ENCODE measurements around the gene DPPA3.
"Not testable (repeated sequence)": the region's sequence is repeated elsewhere in the genome, so short reads cannot be mapped to it uniquely, and the experiment has no call there.

DPPA3 gene

DNA sequence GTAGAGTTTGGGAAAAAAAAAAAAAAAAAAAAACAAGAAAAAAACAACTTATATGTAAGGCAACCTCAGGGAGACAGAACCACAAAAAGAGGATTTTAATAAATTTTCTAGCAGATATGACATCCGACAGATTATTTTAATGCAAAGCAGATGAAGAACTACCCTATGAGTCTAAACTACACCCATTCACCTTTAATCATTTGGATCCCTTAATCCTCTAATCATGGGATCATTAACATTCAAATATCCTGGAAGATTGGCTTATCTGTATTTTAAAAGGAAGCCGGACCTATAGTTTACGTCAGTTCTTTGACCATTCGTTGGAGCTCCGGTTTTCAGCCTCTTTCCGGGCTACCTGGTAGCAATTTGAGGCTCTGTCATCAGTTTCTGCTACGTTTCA lies at the start of gene DPPA3:
Gene DPPA3 (plus strand): TSS at position 301 of the 400 bp plus-strand sequence. CDS start 138 bp downstream, outside the sequence.
- no peak for DNase-seq (ENCODE audit: low spot score)

DNA sequence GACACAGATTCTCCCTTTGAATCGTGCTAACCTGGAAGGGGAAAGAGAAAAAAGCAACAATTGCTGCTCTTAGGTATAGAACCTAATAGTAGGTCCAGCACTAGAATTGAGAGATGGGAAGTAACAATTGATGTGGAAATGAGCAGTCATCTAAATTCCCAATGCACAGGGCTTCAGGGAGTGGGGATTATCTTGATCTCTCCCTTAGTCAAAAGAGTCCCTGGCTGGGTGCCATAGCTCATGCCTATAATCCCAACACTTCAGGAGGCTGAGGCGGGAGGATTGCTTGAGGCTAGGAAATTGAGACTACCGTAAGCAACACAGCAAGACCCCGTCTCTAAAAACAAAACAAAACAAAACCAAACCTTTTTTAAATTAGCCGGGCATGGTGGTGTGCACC lies 49.5 kb upstream of the DPPA3 start:
- no peak for DNase-seq (ENCODE audit: low spot score)

DNA sequence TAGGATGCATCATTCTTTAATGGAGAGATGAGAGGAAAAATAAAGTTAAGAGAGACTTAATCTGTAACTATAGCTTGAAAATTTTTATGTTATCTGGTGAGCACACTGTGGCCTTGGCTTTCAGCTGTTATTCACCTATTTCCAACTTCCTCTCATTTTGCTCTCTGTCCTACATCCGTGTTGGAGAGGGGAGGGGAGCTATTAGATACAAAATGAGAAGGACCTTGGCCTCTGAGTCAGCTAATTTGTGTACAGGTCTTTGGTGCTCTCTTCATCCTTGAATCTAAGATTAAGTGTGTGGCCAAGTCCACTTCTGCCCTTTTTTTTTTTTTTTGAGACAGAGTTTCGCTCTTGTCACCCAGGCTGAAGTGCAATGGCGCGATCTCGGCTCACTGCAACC lies 44.6 kb upstream of the DPPA3 start:
- DNase-seq (ENCODE audit: low spot score): no peak

DNA sequence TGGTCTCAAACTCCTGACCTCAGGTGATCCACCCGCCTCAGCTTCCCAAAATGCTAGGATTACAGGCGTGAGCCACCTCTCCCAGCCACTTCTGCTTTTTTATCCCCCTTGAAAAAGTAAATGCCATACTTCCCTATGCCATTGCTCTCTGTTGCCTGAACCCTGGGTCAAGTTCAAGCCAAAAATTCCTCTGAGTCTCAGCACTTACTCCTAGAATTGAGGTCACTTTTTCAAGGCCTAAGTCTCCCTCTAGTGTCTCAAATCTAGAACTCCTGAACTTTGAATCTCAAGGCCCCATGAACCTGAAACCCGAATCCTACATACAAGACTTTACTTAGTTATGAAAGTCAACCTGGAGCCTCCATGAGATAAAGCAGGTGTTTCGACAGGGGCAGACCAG lies 44.1 kb upstream of the DPPA3 start:
- DNase-seq (ENCODE audit: low spot score): peak; percentile 58

DNA sequence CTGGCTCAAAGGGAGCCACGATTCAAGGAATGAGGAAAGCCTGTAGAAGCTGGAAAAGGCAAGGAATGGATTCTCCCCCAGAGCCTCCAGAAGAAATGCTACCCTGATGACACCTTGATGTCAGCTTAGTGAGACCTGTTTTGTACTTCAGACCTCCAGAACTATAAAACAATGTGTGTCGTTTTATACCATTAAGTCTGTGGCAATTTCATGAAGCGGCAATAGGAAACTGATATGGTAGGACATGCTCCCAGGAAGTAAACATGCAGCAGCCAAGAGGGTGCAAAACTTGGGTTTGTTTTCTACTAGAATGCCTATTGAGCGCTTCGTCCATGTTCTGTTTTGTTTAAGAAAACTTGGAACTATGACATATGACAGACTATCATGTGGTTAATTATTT lies 43.1 kb upstream of the DPPA3 start:
- DNase-seq (ENCODE audit: low spot score): no peak

DNA sequence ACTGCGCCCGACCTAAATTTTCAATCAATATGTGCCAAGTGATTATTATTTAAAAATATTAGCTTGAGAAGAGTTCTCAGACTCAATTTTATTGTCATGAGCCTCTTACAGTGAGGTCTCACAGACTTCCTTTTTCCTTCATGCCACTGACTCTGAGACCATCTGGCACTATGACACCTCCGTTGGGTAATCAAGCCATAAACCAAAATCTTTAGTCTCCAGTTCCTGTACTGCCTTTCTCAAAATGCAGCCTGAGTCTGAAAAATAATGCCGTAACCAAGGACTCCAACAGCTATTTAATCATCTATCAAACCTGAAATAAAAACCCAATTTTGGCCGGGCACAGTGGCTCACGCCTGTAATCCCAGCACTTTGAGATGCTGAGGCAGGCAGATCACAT lies 35.8 kb upstream of the DPPA3 start:
- DNase-seq (ENCODE audit: low spot score): not testable (repeated sequence)

DNA sequence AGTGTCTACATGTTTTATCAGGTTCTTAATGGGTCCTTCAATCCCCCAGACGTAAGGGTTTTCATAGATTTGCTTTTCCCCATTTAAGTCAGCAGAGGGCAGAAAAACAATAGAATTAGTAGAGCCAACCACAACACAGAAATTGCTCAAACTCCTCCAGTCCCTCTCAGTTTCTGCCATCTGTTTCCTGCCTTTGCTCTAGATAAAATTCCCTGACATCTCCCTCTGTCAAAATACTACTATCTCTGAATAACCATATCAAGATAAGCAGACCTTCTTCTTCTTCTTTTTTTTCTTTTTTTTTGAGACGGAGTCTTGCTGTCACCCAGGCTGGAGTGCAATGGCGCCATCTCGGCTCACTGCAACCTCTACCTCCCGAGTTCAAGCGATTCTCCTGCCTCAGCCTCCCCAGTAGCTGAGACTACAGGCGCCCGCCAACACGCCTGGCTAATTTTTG lies 33.8 kb upstream of the DPPA3 start:
- peak; percentile 74 for DNase-seq (ENCODE audit: low spot score)

DNA sequence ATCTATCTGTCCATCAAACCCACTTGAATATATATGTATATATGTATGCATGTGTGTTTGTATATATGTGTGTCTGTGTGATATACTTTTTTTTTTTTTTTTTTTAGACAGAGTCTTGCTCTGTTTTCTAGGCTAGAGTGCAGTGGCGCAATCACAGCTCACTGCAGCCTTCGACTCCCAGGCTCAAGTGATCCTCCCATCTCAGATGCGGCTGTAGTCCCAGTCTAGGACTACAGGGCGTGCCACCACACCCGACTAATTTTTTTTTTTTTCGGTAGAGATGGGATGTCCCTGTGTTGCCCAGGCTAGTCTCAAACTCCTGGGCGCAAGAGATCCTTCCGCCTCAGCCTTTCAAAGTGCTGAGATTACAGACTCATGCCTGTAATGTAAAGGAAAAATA lies 32.5 kb upstream of the DPPA3 start:
- no peak for DNase-seq (ENCODE audit: low spot score)

DNA sequence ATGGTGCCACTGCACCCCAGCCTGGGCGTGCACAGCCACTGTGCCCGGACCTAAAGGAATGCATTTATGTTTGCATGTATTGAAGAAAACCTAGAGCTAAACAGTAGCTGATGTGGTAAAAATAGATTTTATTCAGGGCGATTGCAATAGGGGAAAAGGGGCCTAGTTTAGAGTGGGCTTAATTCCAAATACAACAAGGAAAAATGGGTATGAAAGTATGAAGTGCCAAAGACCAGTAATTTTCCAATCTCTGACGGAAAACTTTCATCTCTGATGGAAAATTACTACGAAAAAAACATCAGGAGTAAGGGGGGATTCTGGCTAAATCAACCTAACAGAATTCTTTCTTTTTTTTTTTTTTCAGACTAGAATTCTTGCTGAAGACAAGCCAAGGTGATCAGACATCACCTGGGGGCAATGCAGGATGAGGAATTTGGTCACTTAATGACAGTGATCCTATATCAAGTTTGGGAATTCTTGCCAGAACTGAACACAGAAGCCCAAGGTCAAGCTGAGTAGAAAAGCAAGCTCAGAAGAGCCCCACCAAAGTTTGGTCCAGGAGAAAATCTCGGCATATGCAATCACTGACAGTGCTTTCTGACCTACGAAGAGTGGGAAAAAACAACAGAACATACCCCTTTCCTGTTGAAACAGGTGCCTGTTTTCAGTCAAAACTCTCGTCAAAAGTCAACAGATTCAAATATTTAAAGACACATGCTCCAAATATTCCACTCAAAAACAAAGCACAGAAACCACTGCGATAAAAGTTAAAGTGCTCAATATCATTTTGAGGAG lies 31.8 kb upstream of the DPPA3 start:
- no peak for DNase-seq (ENCODE audit: low spot score)

DNA sequence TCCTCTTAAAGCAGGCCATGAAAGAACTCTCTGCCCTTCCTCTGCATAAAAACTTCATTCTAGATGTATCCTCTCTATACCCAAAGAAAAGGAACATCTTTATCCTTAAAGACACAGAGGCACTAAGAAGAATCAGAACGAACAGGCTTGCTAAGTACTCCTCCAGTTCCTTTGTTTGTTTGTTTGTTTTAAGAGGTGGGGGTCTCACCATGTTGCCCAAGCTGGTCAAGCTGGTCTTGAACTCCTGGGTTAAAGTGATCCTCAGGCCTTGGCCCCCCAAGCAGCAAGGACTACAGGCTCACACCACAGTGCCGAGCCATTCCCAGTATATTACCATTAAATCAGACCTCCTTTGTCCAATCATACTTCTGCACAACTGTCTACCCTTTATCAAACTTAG lies 29.7 kb upstream of the DPPA3 start:
- no peak for DNase-seq (ENCODE audit: low spot score)

DNA sequence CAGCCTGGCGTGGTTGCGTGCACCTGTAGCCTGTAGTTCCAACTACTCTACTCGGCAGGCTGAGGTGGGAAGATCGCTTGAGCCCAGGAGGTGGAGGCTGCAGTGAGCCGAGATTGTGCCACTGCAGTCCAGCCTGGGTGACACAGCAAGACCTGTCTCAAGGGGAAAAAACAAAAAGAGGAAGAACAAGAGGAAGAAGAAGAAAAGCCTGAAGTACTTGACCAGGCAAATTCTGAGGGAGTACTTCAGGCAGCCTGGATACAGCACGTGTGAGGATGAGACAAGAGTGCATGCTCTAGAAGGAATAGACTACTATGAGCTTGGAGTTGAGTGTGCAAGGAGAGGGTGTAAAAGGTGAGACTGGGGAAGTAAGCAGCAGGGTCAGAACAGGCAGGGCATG lies 17.4 kb upstream of the DPPA3 start:
- no peak for DNase-seq (ENCODE audit: low spot score)

DNA sequence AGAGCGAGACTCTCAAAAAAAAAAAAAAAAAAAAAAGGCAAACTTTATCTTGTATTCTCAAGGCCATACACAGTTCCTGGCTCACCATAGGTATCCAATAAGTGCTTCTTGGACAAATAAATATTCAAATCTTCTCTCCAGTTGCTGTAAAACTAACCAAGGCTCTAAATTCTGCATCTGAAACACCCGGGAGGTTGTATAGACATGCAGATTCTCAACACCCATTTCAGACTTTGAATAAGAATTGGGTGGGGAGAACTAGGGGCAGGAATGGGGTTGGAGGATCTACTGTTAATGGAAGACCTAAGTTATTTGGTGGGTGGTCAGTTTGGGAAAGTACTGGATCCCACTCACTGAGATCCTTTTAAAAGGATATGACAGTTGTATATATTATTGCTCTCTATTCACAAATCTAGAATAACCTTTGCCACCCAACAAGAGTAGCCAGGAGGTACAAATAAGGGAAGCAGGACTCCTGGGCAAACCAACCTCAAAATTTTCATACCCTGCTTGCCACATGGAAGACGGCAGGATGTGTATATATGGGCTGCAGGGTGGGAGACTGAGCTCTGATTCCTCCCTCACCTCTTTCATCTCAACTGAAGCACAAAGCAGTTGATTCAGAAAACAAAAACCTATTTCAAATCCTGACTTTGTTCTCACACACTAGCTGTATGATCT lies 16.5 kb upstream of the DPPA3 start:
- no peak for DNase-seq (ENCODE audit: low spot score)

DNA sequence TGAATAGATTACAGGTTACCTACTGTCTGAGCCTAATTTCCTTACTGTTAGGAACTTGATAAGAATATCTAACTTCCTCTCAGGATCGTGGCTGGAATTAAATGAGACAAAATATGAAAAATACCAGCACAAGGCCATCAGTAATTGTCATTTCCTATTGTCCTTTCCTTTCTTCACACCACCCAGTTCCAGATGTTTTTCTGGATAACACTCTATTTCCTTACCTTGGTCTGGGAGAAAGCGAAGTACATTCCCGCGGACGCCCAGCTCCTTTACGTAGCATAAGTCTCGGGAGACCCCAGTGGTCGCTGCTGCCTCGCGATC lies 16.0 kb upstream of the DPPA3 start:
- DNase-seq (ENCODE audit: low spot score): no peak

DNA sequence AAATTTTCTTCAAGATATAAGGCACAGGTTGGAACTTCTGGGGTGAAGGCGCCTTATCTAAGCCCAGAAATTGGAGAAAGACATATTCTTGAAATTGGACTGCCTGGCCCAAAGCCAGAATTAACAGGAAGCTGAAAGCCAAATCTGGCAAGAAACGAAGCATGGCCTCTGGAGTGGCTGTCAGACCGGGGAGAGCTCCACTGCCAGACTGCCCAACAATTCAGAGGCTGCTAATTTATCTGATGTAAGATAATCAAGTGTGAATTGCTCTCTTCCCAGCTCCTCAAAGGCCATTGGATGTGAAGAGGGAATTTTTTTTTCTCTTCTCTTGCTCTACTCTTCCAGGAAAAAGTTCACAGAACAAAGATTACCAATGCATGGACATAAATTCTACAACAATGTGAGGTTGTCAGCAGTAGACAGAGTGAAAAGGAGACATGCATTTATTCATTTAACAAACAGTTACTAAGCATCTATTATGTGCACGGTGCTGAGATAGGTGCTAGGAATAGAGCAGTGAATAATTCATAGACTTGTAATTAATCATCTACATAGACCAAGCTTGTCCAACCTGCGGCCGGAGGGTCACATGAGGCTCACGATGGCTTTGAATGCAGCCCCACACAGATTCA lies 15.6 kb upstream of the DPPA3 start, which contains the start of gene GDF3:
Gene GDF3 (minus strand): TSS at position 210 of the 632 bp plus-strand sequence. CDS start 47 bp downstream, at position 163.
- peak; percentile 25 for DNase-seq (ENCODE audit: low spot score)

DNA sequence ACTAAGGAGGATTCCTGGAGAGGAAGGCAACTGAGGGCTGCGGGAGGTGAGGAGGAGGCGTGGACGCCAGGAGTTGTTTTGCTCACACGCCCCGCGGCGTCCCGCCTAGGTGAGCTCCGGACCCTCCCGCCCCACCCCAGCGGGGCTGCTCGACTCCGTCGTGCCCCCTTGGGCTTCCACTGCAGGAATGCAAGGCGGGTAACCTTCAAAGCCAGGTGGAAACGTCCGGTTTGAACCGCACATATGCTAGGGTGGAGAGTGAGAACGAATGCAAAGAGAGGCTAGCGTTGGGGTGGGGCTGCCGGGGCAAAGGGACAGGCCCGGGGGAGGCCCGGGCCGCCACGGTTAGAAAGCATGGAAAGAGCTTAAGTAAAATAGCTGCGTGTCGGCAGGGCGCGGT lies 5.4 kb upstream of the DPPA3 start:
- no peak for DNase-seq (ENCODE audit: low spot score)

DNA sequence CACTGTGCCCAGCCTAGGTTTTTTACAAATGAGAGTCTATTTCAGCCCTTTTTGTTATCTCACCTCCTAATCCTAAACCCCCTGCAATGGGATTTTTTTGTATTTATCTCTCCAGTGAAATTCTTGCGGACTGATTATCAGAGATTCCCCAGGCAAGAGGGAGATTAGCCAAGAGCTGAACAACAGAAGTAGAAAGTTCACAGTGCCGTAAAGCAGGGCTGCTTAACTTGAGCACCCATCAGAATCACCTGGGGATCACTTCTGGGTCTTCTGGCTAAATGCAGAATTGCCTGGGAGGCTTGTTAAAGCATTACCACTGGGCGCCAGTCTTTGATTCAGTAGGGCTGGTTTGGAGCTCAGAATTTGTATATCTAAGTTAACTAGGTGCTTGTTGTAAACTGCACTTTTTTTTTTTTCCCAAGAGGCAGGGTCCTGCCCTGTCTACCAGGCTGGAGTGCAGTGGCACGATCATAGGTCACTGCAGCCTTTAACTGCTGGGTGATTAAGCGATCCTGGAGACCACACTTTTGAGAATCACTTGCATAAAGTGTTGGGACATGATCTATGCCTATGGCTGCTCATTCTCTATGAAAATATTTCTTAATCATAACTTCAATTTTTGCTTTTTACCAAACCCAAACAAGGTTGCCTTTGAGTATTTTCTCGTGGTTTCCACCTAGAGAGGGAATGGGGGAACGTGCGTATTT lies 1.1 kb upstream of the DPPA3 start:
- DNase-seq (ENCODE audit: low spot score): no peak

DNA sequence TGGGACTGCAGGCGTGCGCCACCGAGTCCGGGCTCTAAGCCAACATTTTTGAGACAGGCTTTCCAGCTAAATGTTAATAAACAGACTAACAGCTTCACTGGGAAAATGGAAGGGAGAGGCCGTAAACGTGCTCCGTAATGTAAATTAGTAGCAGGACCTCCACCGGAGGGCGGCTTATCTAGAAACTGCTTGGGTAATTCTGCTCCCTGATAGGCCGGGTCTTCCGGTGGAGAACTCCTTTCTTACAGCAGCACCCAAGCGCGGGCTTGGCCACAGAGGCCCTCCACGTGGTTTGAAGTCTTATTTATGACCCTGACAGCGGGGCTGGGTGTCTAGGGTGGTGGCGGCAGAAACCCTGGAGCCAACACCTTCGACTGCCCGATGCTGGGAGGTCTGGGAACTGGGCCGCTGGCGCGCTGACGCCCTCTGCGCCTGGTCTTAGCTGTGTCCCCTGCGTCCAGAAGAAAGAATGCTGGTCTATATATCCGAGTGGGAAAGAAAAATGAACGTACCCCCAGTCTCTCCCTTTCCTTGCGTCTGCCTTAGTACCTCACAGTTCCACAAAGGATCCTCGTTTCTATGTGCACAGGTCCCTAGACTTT lies 1.7 kb downstream of the DPPA3 start:
- DNase-seq (ENCODE audit: low spot score): no peak

DNA sequence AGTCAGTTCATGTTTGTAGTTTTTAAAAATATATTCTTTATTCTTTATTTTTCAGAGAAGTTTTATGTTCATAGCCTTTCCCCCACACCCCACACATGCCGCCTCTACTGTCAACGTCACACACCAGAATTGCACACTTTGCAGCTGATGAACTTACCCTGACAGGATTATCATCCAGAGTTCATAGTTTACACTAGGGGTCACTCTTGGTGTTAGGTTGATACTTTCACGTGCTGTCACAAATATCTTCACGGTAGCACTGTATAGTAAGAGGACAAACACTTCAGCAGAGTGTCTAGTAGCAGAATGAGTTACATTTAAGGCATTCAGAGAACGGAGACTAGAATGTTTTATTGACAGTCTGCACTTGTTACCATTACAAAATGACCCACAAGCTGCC lies 5.1 kb downstream of the DPPA3 start:
- DNase-seq (ENCODE audit: low spot score): peak; percentile 18

DNA sequence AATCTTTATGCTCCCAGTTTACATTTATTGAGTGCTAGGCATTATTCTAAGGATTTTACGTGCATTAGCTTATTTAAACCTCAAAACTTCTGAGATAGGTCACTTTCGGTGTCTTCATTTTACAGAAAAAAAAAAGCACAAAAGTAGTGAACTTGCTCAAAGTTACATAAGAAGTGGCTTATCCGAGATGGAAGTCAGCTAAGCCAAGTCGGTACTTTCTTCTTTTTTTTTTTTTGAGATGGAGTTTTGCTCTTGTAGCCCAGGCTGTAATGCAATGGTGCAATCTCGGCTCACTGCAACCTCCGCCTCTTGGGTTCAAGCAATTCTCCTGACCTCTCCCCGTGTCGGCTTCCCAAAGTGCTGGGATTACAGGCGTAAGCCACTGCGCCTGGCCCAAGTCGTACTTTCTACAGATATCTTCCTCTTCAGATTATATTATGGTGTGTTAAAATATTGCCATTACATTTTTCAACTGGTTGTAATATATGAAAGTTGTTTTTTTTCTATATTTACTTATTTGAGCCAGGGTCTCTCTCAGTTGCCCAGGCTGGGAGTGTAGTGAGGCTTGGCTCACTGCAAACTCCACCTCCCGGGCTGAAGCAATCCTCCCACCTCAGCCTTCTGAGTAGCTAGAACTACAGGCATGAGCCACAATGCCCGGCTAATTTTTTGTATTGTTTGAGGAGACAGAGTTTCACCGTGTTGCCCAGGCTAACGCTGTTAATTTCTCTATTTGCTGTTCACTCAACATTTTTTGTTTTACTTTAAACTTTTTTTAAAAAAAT lies 8.9 kb downstream of the DPPA3 start:
- no peak for DNase-seq (ENCODE audit: low spot score)

DNA sequence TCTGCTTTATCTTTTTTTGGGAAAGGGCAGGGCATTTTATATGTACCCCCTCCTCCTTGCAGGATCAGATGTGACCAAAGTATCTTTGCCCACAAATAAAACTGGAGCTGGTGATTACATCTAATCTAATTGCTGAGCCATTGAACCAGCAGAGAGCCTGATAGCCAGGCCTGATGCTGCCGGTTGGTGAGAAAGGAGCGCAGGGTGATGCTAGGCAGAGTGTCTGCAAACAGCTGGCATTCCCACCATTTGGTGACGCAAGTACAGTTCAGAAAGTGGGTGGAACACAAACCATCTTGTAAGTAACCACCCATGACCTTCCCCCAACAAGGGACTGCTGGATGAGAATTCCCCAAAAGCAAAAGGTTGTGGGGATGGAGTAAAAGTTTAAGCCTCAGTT lies 12.7 kb downstream of the DPPA3 start:
- DNase-seq (ENCODE audit: low spot score): no peak

DNA sequence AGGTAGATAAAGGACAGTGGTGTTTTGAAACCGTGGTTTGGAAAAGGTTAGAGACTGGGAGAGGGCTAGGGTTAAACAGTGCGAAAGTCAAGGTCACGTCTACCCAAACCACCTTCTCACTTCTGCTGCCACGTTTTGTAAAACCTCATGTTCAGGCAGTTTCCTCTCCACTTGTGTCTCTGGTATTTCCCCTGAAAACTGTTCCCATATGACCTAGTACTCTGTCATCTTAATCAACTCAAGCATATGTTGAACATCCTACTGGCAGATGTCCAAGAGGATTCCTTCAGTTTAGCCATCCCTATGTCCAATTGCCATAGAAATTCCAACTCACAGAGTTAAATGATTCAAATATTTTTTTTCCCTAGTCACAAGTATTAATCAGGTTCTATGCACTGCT lies 18.5 kb downstream of the DPPA3 start:
- DNase-seq (ENCODE audit: low spot score): no peak

All from AG20443 (cell line).